OCI-LY7 (cell line): ENCODE data around the gene CENPP. TPM values are rescaled to one million over a fixed set of nuclear protein-coding genes. Genes with fewer than 3 reads are reported as not detected.

Experiments
- BruUV-seq: library from RNA; stranded (reverse); fragments of 400-500 nt; replicated peaks from 2 replicates; lab custom pipeline; 2021; lab: Mats Ljungman, UMichigan
- CTCF ChIA-PET: fragments of 300-600 bp; sonication (Branson Sonifier 250); formaldehyde crosslinking; loops from one replicate; lab custom pipeline; 2022; ENCODE audit warnings: antibody characterized with exemption; ENCODE audit not compliant: unreplicated experiment; lab: Charles Lee
- POLR2A ChIA-PET: fragments of 300-600 bp; sonication (Branson Sonifier 250); formaldehyde crosslinking; loops from one replicate; lab custom pipeline; 2022; ENCODE audit warnings: antibody characterized with exemption; lab: Charles Lee
- DNase-seq: peaks from one replicate; pipeline ENCODE4 v3.0.0-alpha.2; 2015; ENCODE audit warnings: low spot score
- H2AFZ ChIP-seq: fragments of 200-600 bp; sonication (generic), shearing (Covaris generic); 2 replicates; pipeline ENCODE4 v1.6.1; 2014; ENCODE audit warnings: mild to moderate bottlenecking, antibody characterized with exemption, low read length, moderate library complexity
- H3K27ac ChIP-seq: fragments of 200-600 bp; sonication (generic); 2 replicates; pipeline ENCODE4 v1.5.1; 2014; ENCODE audit warnings: mixed run types, low read depth, mild to moderate bottlenecking, moderate library complexity, low read length, inconsistent platforms; ENCODE audit not compliant: poor library complexity, severe bottlenecking
- H3K36me3 ChIP-seq: fragments of 200-600 bp; sonication (generic); 2 replicates; pipeline ENCODE4 v1.6.1; 2014; ENCODE audit warnings: mild to moderate bottlenecking, antibody characterized with exemption, low read length, moderate library complexity, mixed read lengths; ENCODE audit not compliant: insufficient read depth
- H3K4me1 ChIP-seq: fragments of 200-600 bp; sonication (generic); 2 replicates; pipeline ENCODE4 v1.5.1; 2014; ENCODE audit warnings: mild to moderate bottlenecking, low read length; ENCODE audit not compliant: insufficient read depth, poor library complexity, severe bottlenecking
- H3K4me2 ChIP-seq: fragments of 200-600 bp; sonication (generic); 2 replicates; pipeline ENCODE4 v1.6.1; 2014; ENCODE audit warnings: mild to moderate bottlenecking, low read length
- H3K4me3 ChIP-seq: fragments of 200-600 bp; sonication (generic); 2 replicates; pipeline ENCODE4 v1.5.1; 2014; ENCODE audit warnings: mild to moderate bottlenecking, low read depth, low read length; ENCODE audit not compliant: poor library complexity, severe bottlenecking
- H3K79me2 ChIP-seq: fragments of 200-600 bp; sonication (generic); 2 replicates; pipeline ENCODE4 v1.6.1; 2016; ENCODE audit warnings: low read depth, mild to moderate bottlenecking, low read length, moderate library complexity, mixed read lengths; ENCODE audit not compliant: insufficient read depth
- H3K9me2 ChIP-seq: fragments of 200-600 bp; sonication (generic); 2 replicates; pipeline ENCODE4 v1.6.1; 2016; ENCODE audit warnings: mild to moderate bottlenecking, low read length, mixed read lengths; ENCODE audit not compliant: insufficient read depth
- H3K9me3 ChIP-seq: fragments of 200-600 bp; sonication (generic); 2 replicates; pipeline ENCODE4 v1.6.1; 2014; ENCODE audit warnings: mild to moderate bottlenecking, mixed run types, low read length, mixed read lengths
- H4K20me1 ChIP-seq: fragments of 200-600 bp; sonication (generic); 2 replicates; pipeline ENCODE4 v1.6.1; 2014; ENCODE audit warnings: mild to moderate bottlenecking, antibody characterized with exemption, low read length, moderate library complexity, mixed read lengths; ENCODE audit not compliant: insufficient read depth
- CTCF ChIP-seq: fragments of 200-600 bp; sonication (generic); conservative IDR thresholded peaks from 2 replicates; pipeline ENCODE4 v1.5.1; 2014; ENCODE audit warnings: mild to moderate bottlenecking, antibody characterized with exemption, low read length, moderate library complexity, mixed read lengths
- EZH2phosphoT487 ChIP-seq: fragments of 200-600 bp; sonication (generic); IDR thresholded peaks from 2 replicates; pipeline ENCODE4 v1.6.1; 2018; ENCODE audit warnings: low read depth, borderline replicate concordance, mild to moderate bottlenecking, mixed run types, antibody characterized with exemption, low read length, moderate library complexity, mixed read lengths
- intact Hi-C: fragments of 100-400 bp; cut with micrococcal nuclease; formaldehyde crosslinking; loops from one replicate; pipeline ENCODE4 v1.10.0; 2022; ENCODE audit not compliant: unreplicated experiment
- total RNA-seq, 2 experiments: library from RNA; depleted of rRNA in 1 of 2; stranded (reverse); fragments of >200 nt in 1 of 2; shearing (Covaris generic) in 1 of 2; gene quantifications; 2 replicates each; pipeline ENCODE4 v1.2.3, GENCODE V29; 2014 to 2022

CENPP gene
- total RNA-seq, 2 experiments from 2014 or later = 25.4 to 30.9 TPM

- Histone ChIP-seq H3K9me3 (no peaks in the 10 kb centered on the region), H3K4me1 (peaks cover 29% of the 10 kb centered on the region), H2AFZ (no peak overlapping the region), H3K4me2 (peak overlapping the region; percentile 84), H3K9me2 (no peaks in the 10 kb centered on the region), H3K27ac (no peak overlapping the region), H4K20me1 (no peaks in the 10 kb centered on the region), H3K79me2 (peaks cover 55% of the 10 kb centered on the region), H3K4me3 (no peak overlapping the region), H3K36me3 (peaks cover 14% of the 10 kb centered on the region; the same call in 1 of the 2 replicates)
- TF ChIP-seq EZH2phosphoT487 (no peak), CTCF (peak; percentile 47)
- CTCF ChIA-PET = no interaction called here
- intact Hi-C loops = loop anchor here (10.0 kb wide), 1 partner anchor 193 kb away; no protein-coding TSS in a partner anchor
- BruUV-seq = no TSS peak
- peak; percentile 19 for DNase-seq
- POLR2A ChIA-PET = no interaction called here
Measured at GRCh38 chr9:92328225-92328624, 2.5 kb downstream of the CENPP start.

GRCh38 chr9:92332577-92333281 lies 7.0 kb downstream of the CENPP start:
- H3K4me3 ChIP-seq = no peak overlapping the region
- ChIA-PET CTCF (no interaction called here), POLR2A (interaction anchor here (0.6 kb wide), 1 partner anchor 1447 kb away, joined by 4 read pairs; no protein-coding TSS in a partner anchor)
- no peak for TF ChIP-seq EZH2phosphoT487
- no peak for TF ChIP-seq CTCF
- H3K27ac ChIP-seq = no peak overlapping the region
- no peak for DNase-seq
- peaks cover 18% of the 10 kb centered on the region; the same call in 1 of the 2 replicates for H3K79me2 ChIP-seq
- H3K36me3 ChIP-seq = peaks cover 56% of the 10 kb centered on the region
- no TSS peak for BruUV-seq
- peaks cover 8% of the 10 kb centered on the region for H3K4me1 ChIP-seq
- intact Hi-C loops = no loop called here
- no peak overlapping the region for H2AFZ ChIP-seq
- no peaks in the 10 kb centered on the region for H3K9me3 ChIP-seq
- H3K9me2 ChIP-seq = no peaks in the 10 kb centered on the region
- H4K20me1 ChIP-seq = no peaks in the 10 kb centered on the region
- no peak overlapping the region for H3K4me2 ChIP-seq

DNA sequence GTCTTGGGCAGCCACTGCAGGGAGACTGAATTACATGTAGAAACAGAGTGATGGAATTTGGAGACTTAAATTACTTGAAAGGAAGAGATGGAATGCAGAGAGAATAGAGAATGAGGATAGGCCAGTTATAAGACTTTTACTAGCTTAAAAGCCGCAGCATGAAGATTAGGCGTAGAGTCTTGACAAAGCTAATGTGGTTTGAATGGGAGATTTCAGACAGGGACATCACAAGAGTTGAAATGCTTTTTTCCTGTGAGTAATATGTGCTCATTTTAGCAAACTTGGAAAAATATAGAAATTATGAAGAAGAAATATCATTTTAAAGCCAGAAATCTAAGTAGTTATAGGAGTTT lies 7.5 kb downstream of the CENPP start:
- no peak overlapping the region for H2AFZ ChIP-seq
- H3K27ac ChIP-seq = no peak overlapping the region
- intact Hi-C loops = no loop called here
- POLR2A ChIA-PET = interaction anchor here (0.6 to 0.8 kb wide), 6 partner anchors 18 to 1115 kb away, joined by 3 to 5 read pairs (median 4); no protein-coding TSS in a partner anchor
- no peak overlapping the region for H3K4me2 ChIP-seq
- H3K9me3 ChIP-seq = no peaks in the 10 kb centered on the region
- H3K79me2 ChIP-seq = peaks cover 13% of the 10 kb centered on the region; the same call in 1 of the 2 replicates
- H3K4me1 ChIP-seq = peaks cover 3% of the 10 kb centered on the region
- no peak overlapping the region for H3K4me3 ChIP-seq
- no peaks in the 10 kb centered on the region for H3K9me2 ChIP-seq
- no peaks in the 10 kb centered on the region for H4K20me1 ChIP-seq
- peaks cover 61% of the 10 kb centered on the region for H3K36me3 ChIP-seq
- BruUV-seq = no TSS peak
- no peak for TF ChIP-seq CTCF
- CTCF ChIA-PET = no interaction called here
- DNase-seq = no peak
